HG02623 (cell line): ENCODE measurements around the gene MYL3.
A peak's percentile ranks its signal among the peaks of the same experiment; 100 is the strongest.
"Not testable (repeated sequence)": the region's sequence is repeated elsewhere in the genome, so short reads cannot be mapped to it uniquely, and the experiment has no call there.

Experiments used
- ATAC-seq: cut with Tn5 transposase; IDR thresholded peaks from one replicate; pipeline ENCODE4 v1.9.1; 2021; ENCODE audit warnings: moderate library complexity; ENCODE audit not compliant: unreplicated experiment

MYL3 gene

GRCh38 chr3:46831316-46831715 is 31.9 kb downstream of the MYL3 start:
- no peak for ATAC-seq

GRCh38 chr3:46830801-46831200 is 32.4 kb downstream of the MYL3 start:
- no peak for ATAC-seq

GRCh38 chr3:46829699-46830208 is 33.5 kb downstream of the MYL3 start:
- ATAC-seq, result peak; percentile 48

- no peak for ATAC-seq
Observed at GRCh38 chr3:46825450-46825849, 37.8 kb downstream of the MYL3 start.

- no peak for ATAC-seq
Observed at GRCh38 chr3:46824211-46824970, 38.9 kb downstream of the MYL3 start.

- not testable (repeated sequence) for ATAC-seq
Observed at GRCh38 chr3:46823314-46823713, 39.9 kb downstream of the MYL3 start.

GRCh38 chr3:46821553-46821952 is 41.7 kb downstream of the MYL3 start:
- no peak for ATAC-seq

- no peak for ATAC-seq
Observed at GRCh38 chr3:46820852-46821251, 42.4 kb downstream of the MYL3 start.

GRCh38 chr3:46812237-46812791 is 50.9 kb downstream of the MYL3 start:
- no peak for ATAC-seq

GRCh38 chr3:46811615-46812236 is 51.5 kb downstream of the MYL3 start:
- ATAC-seq, result no peak

- ATAC-seq, result not testable (repeated sequence)
Observed at GRCh38 chr3:46808766-46809165, 54.5 kb downstream of the MYL3 start.
